ENCODE results near the gene CDC27.

GRCh38 chr17:47212458-47212857 lies 23.4 kb upstream of the CDC27 start:
- TF ChIP-seq CTCF (IDR thresholded peaks at IDR 0.05) (no peak), EZH2 (IDR thresholded peaks at IDR 0.05; ENCODE audit: borderline replicate concordance, insufficient read depth, low read depth, low read length, poor library complexity, severe bottlenecking) (no peak)

Measured in B cell (primary cell).